LNCAP (cell line): ENCODE data around the gene CHRD.

Experiments used
- CTCF ChIP-seq: fragments of 450-650 bp; IDR thresholded peaks from 2 replicates; pipeline ENCODE4 v1.5.1; 2017; ENCODE audit warnings: mild to moderate bottlenecking

The CHRD gene

GRCh38 chr3:184378651-184379357 is 1.1 kb upstream of the CHRD start:
- no peak for TF ChIP-seq CTCF

GRCh38 chr3:184380185-184380626 is 352 bp downstream of the CHRD start:
- no peak for TF ChIP-seq CTCF

DNA sequence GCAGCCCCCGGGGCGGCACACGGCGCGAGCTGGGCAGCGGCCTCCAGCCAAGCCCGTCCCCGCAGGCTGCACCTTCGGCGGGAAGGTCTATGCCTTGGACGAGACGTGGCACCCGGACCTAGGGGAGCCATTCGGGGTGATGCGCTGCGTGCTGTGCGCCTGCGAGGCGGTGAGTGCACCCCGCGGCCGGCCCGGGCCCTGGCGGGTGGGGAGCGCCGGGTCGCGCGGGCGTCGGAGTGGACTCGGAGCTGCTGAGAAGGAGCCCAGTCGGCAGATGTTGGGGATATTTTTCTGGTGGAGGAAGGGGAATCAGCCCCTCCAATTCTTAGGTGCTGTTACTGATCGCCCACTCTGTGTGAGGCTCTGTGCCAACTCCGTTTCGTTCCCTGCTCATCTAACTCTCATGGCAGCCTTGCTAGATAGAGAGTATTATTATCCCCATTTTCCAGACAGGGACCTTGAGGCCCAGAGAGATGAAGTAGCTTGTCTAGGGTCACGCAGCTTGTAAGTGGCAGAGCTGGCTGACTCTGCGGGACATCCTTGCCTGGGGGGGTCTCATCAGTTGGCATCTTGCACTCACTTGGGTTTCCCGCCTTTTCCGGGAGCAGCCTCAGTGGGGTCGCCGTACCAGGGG is 890 bp downstream of the CHRD start:
- no peak for TF ChIP-seq CTCF

GRCh38 chr3:184381261-184382224 is 1.7 kb downstream of the CHRD start:
- TF ChIP-seq CTCF: no peak

DNA sequence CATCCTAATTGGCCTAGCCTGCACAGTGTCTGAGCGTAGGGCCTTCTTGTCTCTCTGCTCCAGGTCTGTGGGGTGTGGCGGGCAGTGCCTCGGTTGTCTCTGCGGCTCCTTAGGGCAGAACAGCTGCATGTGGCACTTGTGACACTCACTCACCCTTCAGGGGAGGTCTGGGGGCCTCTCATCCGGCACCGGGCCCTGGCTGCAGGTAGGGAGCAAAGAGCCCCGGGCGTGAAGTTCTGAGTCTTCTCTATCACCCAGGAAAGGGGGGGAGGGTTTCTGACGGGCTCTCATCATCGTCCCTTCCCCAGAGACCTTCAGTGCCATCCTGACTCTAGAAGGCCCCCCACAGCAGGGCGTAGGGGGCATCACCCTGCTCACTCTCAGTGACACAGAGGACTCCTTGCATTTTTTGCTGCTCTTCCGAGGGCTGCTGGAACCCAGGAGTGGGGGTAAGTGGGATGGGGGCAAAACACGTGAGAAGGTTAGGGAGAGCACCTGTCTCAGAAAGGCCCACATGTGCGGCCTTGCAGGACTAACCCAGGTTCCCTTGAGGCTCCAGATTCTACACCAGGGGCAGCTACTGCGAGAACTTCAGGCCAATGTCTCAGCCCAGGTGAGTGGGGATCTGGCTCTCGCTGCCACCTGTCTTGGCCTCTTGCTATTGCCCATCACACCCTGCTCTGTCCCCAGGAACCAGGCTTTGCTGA is 2.6 kb downstream of the CHRD start:
- no peak for TF ChIP-seq CTCF

GRCh38 chr3:184383033-184383740 is 3.3 kb downstream of the CHRD start:
- TF ChIP-seq CTCF: no peak
